ENCODE data around the gene MAVS. TPM values are rescaled to one million over a fixed set of nuclear protein-coding genes. Genes with fewer than 3 reads are reported as not detected.

MAVS gene
- total RNA-seq, 3 donors from 2014 or later: 25.5 to 26.2 (median 25.6) TPM

- Mint-ChIP-seq H3K27me3 (ENCODE audit: low read depth) (no peaks in the 10 kb centered on the region), H3K4me1 (ENCODE audit: low read depth) (peaks cover 29% of the 10 kb centered on the region), H3K36me3 (ENCODE audit: insufficient read depth) (peaks cover 50% of the 10 kb centered on the region), H3K4me3 (no peak overlapping the region), H3K9me3 (no peaks in the 10 kb centered on the region)
- no peak for DNase-seq
- no peak for ATAC-seq
These were observed 67.8 kb downstream of the MAVS start for GRCh38 chr20:3914446-3914845.

DNA sequence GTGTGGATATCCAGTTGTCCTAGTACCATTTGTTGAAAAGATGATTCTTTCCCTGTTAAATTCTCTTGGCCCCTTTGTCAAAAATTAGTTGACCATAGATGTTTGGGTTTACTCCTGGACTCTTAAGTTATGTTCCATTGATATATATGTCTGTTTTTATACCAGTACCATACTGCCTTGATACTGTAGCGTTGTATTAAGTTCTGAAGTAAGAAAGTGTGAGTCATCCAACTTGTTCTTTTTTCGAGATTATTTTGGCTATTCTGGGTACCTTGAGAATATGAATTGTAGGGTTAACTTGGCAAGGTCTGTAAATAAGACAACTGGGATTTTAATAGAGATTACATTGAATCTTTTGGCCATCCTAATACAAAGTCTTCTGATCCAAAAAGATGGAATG, 69.1 kb downstream of the MAVS start:
- Mint-ChIP-seq H3K4me3 (no peak overlapping the region), H3K27me3 (ENCODE audit: low read depth) (no peaks in the 10 kb centered on the region), H3K4me1 (ENCODE audit: low read depth) (peaks cover 24% of the 10 kb centered on the region), H3K9me3 (no peaks in the 10 kb centered on the region), H3K36me3 (ENCODE audit: insufficient read depth) (peaks cover 43% of the 10 kb centered on the region)
- ATAC-seq (no peak), DNase-seq (no peak)

- H3K4me3 Mint-ChIP-seq: no peak overlapping the region
- H3K4me1 Mint-ChIP-seq (ENCODE audit: low read depth): peaks cover 26% of the 10 kb centered on the region
- H3K27me3 Mint-ChIP-seq (ENCODE audit: low read depth): no peaks in the 10 kb centered on the region
- ATAC-seq (no peak), DNase-seq (no peak)
- H3K9me3 Mint-ChIP-seq: no peaks in the 10 kb centered on the region
- peaks cover 41% of the 10 kb centered on the region for H3K36me3 Mint-ChIP-seq (ENCODE audit: insufficient read depth)
These were observed 69.7 kb downstream of the MAVS start for GRCh38 chr20:3916364-3916763.

DNA sequence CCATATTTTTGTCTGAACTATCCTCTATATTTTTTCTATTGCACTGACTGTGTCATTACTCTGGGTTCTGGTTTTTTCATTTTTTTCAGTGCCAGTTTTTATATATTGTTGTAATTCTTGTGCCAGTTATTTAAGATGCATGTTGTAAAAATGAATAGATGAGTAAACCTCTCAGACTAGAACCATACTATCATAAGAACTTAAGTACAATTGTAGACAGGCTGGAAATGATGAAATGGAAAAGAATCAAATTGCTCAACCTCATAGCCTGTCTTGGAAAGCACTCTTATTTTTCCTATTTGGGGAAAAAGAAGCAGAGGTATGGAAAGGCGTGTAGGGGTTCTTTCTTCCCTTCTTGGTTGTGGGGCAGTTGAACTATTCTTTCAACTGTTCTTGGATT, 72.7 kb downstream of the MAVS start:
- Mint-ChIP-seq H3K9me3 (no peaks in the 10 kb centered on the region), H3K4me1 (ENCODE audit: low read depth) (peaks cover 44% of the 10 kb centered on the region), H3K36me3 (ENCODE audit: insufficient read depth) (peaks cover 45% of the 10 kb centered on the region), H3K4me3 (no peak overlapping the region), H3K27me3 (ENCODE audit: low read depth) (no peaks in the 10 kb centered on the region)
- DNase-seq (no peak), ATAC-seq (no peak)

- no peak for DNase-seq
- Mint-ChIP-seq H3K4me1 (ENCODE audit: low read depth) (peaks cover 45% of the 10 kb centered on the region), H3K4me3 (no peak overlapping the region), H3K9me3 (no peaks in the 10 kb centered on the region), H3K27me3 (ENCODE audit: low read depth) (no peaks in the 10 kb centered on the region), H3K36me3 (ENCODE audit: insufficient read depth) (peaks cover 30% of the 10 kb centered on the region)
- ATAC-seq: no peak
These were observed 75.8 kb downstream of the MAVS start for GRCh38 chr20:3922223-3922982.

- H3K4me1 Mint-ChIP-seq (ENCODE audit: low read depth): peaks cover 47% of the 10 kb centered on the region
- ATAC-seq (no peak), DNase-seq (no peak)
- no peaks in the 10 kb centered on the region for H3K27me3 Mint-ChIP-seq (ENCODE audit: low read depth)
- no peak overlapping the region for H3K4me3 Mint-ChIP-seq
- H3K36me3 Mint-ChIP-seq (ENCODE audit: insufficient read depth): peaks cover 30% of the 10 kb centered on the region
- H3K9me3 Mint-ChIP-seq: no peaks in the 10 kb centered on the region
These were observed 76.3 kb downstream of the MAVS start for GRCh38 chr20:3922983-3923339.

- ATAC-seq (no peak), DNase-seq (no peak)
- peaks cover 48% of the 10 kb centered on the region for H3K4me1 Mint-ChIP-seq (ENCODE audit: low read depth)
- H3K36me3 Mint-ChIP-seq (ENCODE audit: insufficient read depth): peaks cover 26% of the 10 kb centered on the region
- H3K4me3 Mint-ChIP-seq: no peak overlapping the region
- H3K27me3 Mint-ChIP-seq (ENCODE audit: low read depth): no peaks in the 10 kb centered on the region
- no peaks in the 10 kb centered on the region for H3K9me3 Mint-ChIP-seq
These were observed 77.2 kb downstream of the MAVS start for GRCh38 chr20:3923818-3924217.

DNA sequence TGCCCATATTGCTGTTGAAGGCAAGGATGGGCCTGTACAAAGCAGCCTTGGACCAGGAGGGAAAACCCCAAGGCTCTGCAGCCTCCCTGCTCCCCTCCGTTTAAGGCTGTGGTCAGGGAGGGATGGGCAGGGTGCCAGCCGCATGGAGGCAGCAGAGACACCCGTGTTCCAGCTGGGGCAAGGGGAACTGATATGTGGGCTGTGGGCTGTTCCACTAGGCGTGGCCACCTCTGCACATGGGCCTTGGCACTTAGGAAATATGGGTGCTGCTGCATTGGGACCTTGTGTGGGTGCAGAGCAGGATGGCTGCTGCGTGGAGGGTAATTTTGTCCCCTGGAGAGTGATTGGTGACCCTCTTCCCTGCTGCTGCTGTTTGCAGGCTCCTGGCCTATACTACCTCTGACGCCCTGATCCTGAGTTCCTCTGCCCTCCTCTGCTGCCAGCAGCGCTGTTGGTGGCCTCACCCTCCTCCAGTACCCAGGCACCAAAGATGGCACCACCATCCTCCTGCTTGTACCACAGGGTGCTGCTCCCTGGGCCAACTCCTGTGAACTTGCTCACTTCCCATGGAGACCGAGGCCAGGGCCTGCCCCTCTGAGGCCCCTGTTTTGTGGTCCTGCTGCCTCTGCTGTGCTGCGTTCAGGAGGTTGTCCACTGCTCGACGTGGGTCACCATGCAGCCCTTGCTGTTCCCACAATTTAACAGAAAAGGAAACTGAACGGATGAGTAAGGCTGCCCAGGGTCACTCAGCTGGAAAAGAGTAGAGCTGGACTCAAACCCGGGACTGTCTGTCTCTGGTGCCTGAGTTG, 77.9 kb downstream of the MAVS start:
- Mint-ChIP-seq H3K36me3 (ENCODE audit: insufficient read depth) (peaks cover 22% of the 10 kb centered on the region), H3K4me3 (no peak overlapping the region), H3K9me3 (no peaks in the 10 kb centered on the region), H3K27me3 (ENCODE audit: low read depth) (no peaks in the 10 kb centered on the region), H3K4me1 (ENCODE audit: low read depth) (peaks cover 46% of the 10 kb centered on the region)
- ATAC-seq: peak in 1 of 2 donors; percentile 19
- no peak for DNase-seq

GRCh38 chr20:3925113-3925695, 78.6 kb downstream of the MAVS start:
- H3K9me3 Mint-ChIP-seq: no peaks in the 10 kb centered on the region
- H3K36me3 Mint-ChIP-seq (ENCODE audit: insufficient read depth): peaks cover 22% of the 10 kb centered on the region
- H3K4me3 Mint-ChIP-seq: no peak overlapping the region
- peaks cover 51% of the 10 kb centered on the region for H3K4me1 Mint-ChIP-seq (ENCODE audit: low read depth)
- no peaks in the 10 kb centered on the region for H3K27me3 Mint-ChIP-seq (ENCODE audit: low read depth)
- DNase-seq (no peak), ATAC-seq (no peak)

Other genes starting within 250 kb of the MAVS start
- not detected for gene GFRA4, start 183.4 kb upstream of the MAVS start, total RNA-seq
- gene ADAM33, start 164.8 kb upstream of the MAVS start, total RNA-seq: not detected
- gene SIGLEC1, start 134.2 kb upstream of the MAVS start, total RNA-seq: under 1 TPM; 0.05 TPM
- gene HSPA12B, start 114.1 kb upstream of the MAVS start, total RNA-seq: under 1 TPM in 1 of 3 donors, not detected in 2; 0.08 TPM
- 100 to 1,000 TPM in 1 of 3 donors, 10 to 100 TPM in 2; 63.3 to 102 (median 84.2) TPM for gene ADISSP, start 79.1 kb upstream of the MAVS start, total RNA-seq
- gene SPEF1, start 65.4 kb upstream of the MAVS start, total RNA-seq: under 1 TPM in 1 of 3 donors, not detected in 2; 0.18 TPM
- 10 to 100 TPM; 77.9 to 91.4 (median 89.2) TPM for gene CENPB, start 60.1 kb upstream of the MAVS start, total RNA-seq
- gene CDC25B, start 50.5 kb upstream of the MAVS start, total RNA-seq: 10 to 100 TPM; 32.8 to 40.8 (median 34.7) TPM
- gene AP5S1, start 26.3 kb upstream of the MAVS start, total RNA-seq: 10 to 100 TPM; 14.2 to 17.3 (median 14.7) TPM
- gene PANK2, start 42.6 kb downstream of the MAVS start, total RNA-seq: 10 to 100 TPM; 32.9 to 37.3 (median 34.1) TPM
- 1 to 10 TPM; 5.2 to 7.3 (median 7.2) TPM for gene RNF24, start 168.7 kb downstream of the MAVS start, total RNA-seq

All from activated T-cell treated with anti-CD3 and anti-CD28 coated beads, Interleukin-2, amount 50 U/mL, for 4 hours (primary cell).